Stomach smooth muscle (tissue), 2 donors: ENCODE results near the gene SLC39A11.
A peak's percentile ranks its signal among the peaks of the same experiment; 100 is the strongest.

Experiments
- H3K27ac ChIP-seq: one replicate; pipeline ENCODE4 v1.7.0; 2013; ENCODE audit warnings: mild to moderate bottlenecking, low read length, inconsistent platforms
- H3K27me3 ChIP-seq, 2 donors: one replicate each; pipeline ENCODE4 v1.7.0; 2013; ENCODE audit warnings: low read length in 2 of 2; ENCODE audit not compliant: insufficient read depth in 2 of 2, control insufficient read depth in 1 of 2
- H3K36me3 ChIP-seq, 2 donors: one replicate each; pipeline ENCODE4 v1.7.0; 2013; ENCODE audit warnings: low read length in 2 of 2; ENCODE audit not compliant: control insufficient read depth in 2 of 2, insufficient read depth in 2 of 2
- H3K4me1 ChIP-seq: one replicate; pipeline ENCODE4 v1.7.0; 2013; ENCODE audit warnings: low read length; ENCODE audit not compliant: control insufficient read depth, insufficient read depth
- H3K4me3 ChIP-seq, 2 donors: one replicate each; pipeline ENCODE4 v1.7.0; 2013; ENCODE audit warnings: low read length in 2 of 2
- H3K9ac ChIP-seq, 2 donors: one replicate each; pipeline ENCODE4 v1.7.0; 2013; ENCODE audit warnings: low read length in 2 of 2, mild to moderate bottlenecking in 1 of 2
- H3K9me3 ChIP-seq, 2 donors: one replicate each; pipeline ENCODE4 v1.7.0; 2013; ENCODE audit warnings: low read length in 2 of 2; ENCODE audit not compliant: control insufficient read depth in 2 of 2
- donor health status: healthy.
- donor health status: Pancreatic carcinoma.

SLC39A11 gene

DNA sequence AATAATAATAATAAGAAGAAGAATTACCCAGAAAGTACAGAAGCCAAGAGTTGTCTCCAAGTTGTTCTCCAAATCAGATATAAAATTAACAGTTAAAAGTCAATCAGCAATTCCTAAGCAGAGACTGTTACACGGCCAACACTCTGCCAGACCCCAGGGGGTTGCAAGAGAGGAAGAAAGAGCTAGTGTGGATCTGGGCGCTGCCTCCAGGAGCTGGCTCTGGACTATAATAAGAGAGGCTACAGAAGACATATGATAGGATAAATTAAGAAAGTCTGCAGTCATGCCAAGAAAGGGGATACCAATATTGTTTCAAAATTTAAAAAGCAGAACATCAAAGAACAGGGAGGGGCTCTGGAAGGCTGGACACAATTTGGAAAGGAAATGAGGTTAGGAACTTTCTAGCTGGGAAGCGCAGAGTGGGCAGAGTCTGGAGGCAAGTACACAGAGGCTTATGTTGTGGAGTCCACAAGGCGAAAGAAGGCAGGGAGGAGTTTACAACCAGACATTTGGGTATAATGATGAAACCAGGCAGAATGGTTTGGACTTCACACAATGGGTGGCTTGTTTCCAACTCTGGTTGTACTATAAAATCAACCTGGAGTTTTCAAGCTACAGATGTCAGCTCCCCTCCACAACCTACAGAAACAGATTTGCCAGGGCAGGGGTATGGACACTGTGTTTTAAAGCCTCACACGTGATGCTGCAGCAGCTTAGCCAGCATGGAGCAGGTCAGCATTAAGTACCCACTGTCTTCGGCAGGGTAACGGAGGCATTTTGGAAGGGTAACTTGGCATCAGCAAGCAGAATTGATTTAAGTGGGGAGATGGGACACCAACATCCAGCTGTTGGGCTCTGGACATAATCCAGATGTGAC is 49.4 kb downstream of the SLC39A11 start:
- H3K36me3 ChIP-seq, result no peaks in the 10 kb centered on the region
- H3K9ac ChIP-seq, result no peak overlapping the region
- H3K27me3 ChIP-seq, result no peaks in the 10 kb centered on the region
- H3K9me3 ChIP-seq, result peaks cover 0 to 4% of the 10 kb centered on the region in 2 donors
- no peak overlapping the region for H3K27ac ChIP-seq
- H3K4me3 ChIP-seq, result peak overlapping the region in 1 of 2 donors; percentile 35
- H3K4me1 ChIP-seq, result peaks cover 5% of the 10 kb centered on the region

DNA sequence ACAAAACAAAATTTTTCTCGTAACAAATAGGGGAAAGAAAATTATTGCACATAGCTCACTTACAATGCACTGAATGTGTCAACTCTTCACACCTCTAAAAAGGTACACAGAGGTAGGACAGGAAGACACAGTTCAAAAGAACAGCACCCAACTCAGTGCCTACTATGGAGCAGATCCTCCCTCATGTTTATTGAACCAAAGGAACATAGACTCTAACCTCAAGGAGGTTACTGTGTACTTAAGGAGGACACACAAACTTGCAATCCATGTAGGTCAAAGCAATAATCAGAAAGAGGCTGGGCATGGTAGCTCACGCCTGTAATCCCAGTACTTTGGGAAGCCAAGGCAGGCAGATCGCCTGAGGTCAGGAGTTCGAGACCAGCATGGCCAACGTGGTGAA is 50.3 kb downstream of the SLC39A11 start:
- Histone ChIP-seq H3K9me3 (peaks cover 0 to 4% of the 10 kb centered on the region in 2 donors), H3K36me3 (no peaks in the 10 kb centered on the region), H3K4me1 (peaks cover 5% of the 10 kb centered on the region)

DNA sequence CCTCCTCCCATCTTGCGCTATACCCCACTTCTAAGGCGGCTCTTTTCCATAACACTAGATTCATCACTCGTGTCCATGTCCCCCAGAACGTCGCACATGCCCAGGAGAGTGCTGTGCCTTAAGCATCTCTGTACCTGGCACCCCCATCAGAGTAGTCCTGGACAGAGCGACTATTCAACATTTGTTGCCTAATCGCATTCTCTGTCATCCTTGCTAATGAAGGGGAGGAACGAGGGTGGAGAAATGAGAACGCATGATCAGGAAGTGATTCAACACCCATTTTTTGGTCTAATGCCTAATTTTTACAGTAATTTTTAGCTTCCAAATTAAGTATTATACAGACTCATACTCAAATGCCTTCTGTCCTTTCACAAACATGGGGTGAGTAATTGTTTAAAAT is 53.2 kb downstream of the SLC39A11 start:
- peaks cover 5% of the 10 kb centered on the region for H3K4me1 ChIP-seq
- H3K36me3 ChIP-seq, result no peaks in the 10 kb centered on the region
- no peak overlapping the region for H3K9ac ChIP-seq
- peaks cover 0 to 4% of the 10 kb centered on the region in 2 donors for H3K9me3 ChIP-seq
- H3K4me3 ChIP-seq, result no peak overlapping the region
- no peaks in the 10 kb centered on the region for H3K27me3 ChIP-seq
- no peak overlapping the region for H3K27ac ChIP-seq

More for the DNA sequence above, 50.3 kb downstream of the SLC39A11 start:
- no peaks in the 10 kb centered on the region for H3K27me3 ChIP-seq
- no peak overlapping the region for H3K4me3 ChIP-seq
- no peak overlapping the region for H3K27ac ChIP-seq
- H3K9ac ChIP-seq, result no peak overlapping the region

DNA sequence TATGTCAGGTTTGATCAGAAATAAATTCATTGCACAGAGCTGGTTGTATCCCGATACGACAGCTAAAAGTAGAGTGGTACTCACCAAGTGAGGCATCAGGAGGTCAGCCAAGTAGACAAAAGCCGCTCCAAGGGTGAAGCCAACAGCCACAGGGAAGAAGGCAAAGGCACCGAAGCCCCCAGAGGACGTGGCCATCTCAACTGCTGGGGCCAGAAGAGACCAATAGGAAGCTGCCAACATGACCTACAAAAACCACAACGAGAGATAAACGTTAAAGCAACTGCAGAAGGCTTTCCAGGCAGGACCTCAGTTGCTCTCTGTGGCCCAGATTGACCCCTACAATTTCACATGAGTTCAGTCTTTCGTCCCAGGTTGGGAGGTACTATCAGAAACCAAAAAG is 61.0 kb downstream of the SLC39A11 start:
- H3K9ac ChIP-seq, result no peak overlapping the region
- H3K27me3 ChIP-seq, result no peaks in the 10 kb centered on the region
- no peaks in the 10 kb centered on the region for H3K9me3 ChIP-seq
- no peak overlapping the region for H3K4me3 ChIP-seq
- no peak overlapping the region for H3K27ac ChIP-seq
- no peaks in the 10 kb centered on the region for H3K36me3 ChIP-seq
- no peaks in the 10 kb centered on the region for H3K4me1 ChIP-seq

DNA sequence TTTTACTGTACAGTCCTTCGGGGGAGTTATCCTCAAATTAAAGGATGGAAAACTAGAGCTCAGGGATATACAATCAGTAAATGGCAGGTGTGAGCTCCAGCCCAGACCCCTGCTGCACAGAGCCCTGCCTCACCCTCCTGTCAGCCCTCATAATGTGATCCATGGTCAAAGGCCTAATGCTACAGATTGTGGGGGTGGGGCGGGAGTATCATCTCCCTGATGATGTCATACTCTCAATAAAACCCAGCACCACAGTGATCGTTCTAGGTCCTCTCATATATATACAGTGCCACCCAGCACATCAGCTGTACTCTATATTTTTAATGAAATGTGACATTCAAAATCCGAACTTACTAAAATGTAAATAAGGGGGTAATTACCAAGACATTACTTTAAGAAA is 61.5 kb downstream of the SLC39A11 start:
- H3K9ac ChIP-seq, result no peak overlapping the region
- H3K9me3 ChIP-seq, result no peaks in the 10 kb centered on the region
- H3K27me3 ChIP-seq, result no peaks in the 10 kb centered on the region
- H3K27ac ChIP-seq, result no peak overlapping the region
- H3K36me3 ChIP-seq, result no peaks in the 10 kb centered on the region
- no peaks in the 10 kb centered on the region for H3K4me1 ChIP-seq
- H3K4me3 ChIP-seq, result no peak overlapping the region

DNA sequence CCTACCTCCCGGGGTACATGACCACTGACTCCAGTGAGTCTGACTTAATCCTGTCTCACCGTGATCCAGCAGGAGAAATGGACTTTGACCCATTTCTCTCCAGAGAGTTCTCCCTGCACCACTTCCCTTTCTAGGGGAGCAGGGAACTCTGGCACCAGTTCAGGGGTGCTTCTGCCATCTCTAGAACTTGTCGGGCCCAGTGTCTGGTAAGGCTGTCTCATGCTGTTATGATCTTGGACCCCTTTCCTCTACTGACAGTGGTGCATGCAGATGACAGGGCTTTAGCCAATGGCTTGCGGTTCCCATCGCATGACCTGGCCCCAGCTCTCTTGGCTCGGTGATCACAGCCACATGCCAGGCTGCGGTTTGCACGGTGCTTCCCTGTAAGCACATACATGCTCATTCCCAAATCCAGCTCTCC is 62.0 kb downstream of the SLC39A11 start:
- Histone ChIP-seq H3K27me3 (no peaks in the 10 kb centered on the region), H3K9ac (no peak overlapping the region), H3K9me3 (no peaks in the 10 kb centered on the region), H3K4me3 (no peak overlapping the region), H3K27ac (no peak overlapping the region), H3K36me3 (no peaks in the 10 kb centered on the region), H3K4me1 (no peaks in the 10 kb centered on the region)

DNA sequence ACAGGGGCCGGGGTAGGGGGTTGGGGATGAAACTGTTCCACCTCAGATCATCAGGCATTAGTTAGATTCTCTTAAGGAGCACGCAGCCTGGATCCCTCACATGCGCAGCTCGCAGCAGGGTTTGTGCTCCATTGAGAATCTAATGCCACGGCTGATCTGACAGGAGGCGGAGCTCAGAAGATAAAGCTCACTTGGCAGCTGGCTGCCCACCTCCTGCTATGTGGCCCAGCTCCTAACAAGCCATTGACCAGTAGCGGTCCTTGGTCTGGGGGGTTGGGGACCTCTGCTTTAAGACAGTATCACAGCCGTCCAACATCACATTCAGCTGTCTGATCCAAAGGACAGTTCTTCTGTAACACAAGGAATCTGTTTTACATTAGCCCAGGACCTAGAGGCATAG is 62.5 kb downstream of the SLC39A11 start:
- Histone ChIP-seq H3K9me3 (no peaks in the 10 kb centered on the region), H3K4me1 (no peaks in the 10 kb centered on the region), H3K9ac (no peak overlapping the region), H3K27me3 (no peaks in the 10 kb centered on the region), H3K27ac (no peak overlapping the region), H3K4me3 (no peak overlapping the region), H3K36me3 (no peaks in the 10 kb centered on the region)

DNA sequence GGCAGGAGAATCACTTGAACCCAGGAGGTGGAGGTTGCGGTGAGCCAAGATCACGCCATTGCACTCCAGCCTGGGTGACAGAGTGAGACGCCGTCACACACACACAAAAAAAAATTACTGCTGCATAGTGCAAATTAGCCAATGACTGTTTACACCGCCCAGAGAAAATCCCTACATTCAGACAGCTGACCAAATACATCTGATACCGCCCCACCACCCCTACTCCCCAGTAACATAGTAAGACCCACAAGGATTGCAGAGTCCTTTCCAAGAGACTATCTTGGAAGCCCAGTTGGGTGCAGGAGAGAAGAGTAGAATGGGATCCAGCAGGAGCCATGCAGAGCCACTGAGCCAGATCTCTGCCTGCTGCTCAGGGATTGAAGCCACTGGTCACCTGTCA is 63.5 kb downstream of the SLC39A11 start:
- no peak overlapping the region for H3K27ac ChIP-seq
- no peaks in the 10 kb centered on the region for H3K27me3 ChIP-seq
- no peaks in the 10 kb centered on the region for H3K36me3 ChIP-seq
- H3K4me3 ChIP-seq, result no peak overlapping the region
- H3K9ac ChIP-seq, result no peak overlapping the region
- H3K4me1 ChIP-seq, result no peaks in the 10 kb centered on the region
- no peaks in the 10 kb centered on the region for H3K9me3 ChIP-seq

DNA sequence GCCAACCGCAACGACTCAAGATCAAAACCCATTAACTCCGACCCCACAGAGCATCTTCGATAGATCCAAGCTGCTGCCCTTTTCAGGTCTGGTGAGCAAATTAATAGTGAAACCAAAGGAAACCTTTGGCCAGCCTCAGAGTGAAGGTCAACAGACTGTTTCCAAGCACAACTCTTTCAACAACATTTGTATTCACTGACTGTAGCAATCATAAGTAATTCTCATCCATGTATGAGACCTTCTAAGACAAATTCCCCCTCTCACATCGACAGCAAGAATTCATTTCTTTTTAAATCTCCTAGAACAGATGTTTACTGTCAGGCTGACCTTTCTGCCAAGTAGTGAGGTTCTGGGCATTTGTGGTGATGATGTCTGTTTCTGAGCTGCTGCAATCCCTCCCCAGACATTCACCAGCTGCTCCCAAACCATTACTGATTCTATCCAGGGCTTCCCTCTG is 64.2 kb downstream of the SLC39A11 start:
- Histone ChIP-seq H3K27me3 (no peaks in the 10 kb centered on the region), H3K4me3 (no peak overlapping the region), H3K27ac (no peak overlapping the region)

DNA sequence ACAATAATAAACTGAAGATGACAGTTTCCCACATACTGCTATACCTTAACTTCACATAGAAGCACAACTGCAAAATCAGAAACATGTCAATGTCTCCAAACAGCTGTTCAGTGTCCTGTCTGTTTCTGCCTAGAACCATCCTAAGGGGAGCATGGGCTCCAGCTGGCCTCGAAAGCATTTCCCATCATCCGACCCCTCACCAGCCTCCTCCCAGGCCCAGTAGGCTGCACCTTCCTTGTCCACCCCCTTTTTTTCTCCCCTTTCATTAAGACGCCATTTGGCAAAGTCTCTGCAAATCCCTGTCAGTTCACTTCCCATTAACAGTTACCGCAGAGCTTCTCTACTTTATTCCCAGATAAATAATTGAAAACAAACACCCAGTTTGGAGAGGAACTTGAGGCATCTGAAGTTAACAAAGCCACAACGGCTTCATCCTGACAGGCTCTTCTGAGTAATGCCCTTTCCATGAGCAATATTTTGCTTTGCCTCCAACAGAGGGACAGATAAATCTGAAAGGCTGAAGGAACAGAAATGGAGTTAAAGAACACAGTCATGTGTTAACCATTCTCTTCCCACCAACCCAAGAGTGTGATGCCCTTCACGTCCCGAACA is 65.3 kb downstream of the SLC39A11 start:
- Histone ChIP-seq H3K4me1 (no peaks in the 10 kb centered on the region), H3K27me3 (no peaks in the 10 kb centered on the region), H3K4me3 (no peak overlapping the region), H3K36me3 (no peaks in the 10 kb centered on the region), H3K27ac (no peak overlapping the region), H3K9me3 (no peaks in the 10 kb centered on the region), H3K9ac (no peak overlapping the region)

More for the DNA sequence above, 64.2 kb downstream of the SLC39A11 start:
- H3K4me1 ChIP-seq, result no peaks in the 10 kb centered on the region
- H3K9me3 ChIP-seq, result no peaks in the 10 kb centered on the region
- H3K9ac ChIP-seq, result no peak overlapping the region
- no peaks in the 10 kb centered on the region for H3K36me3 ChIP-seq

DNA sequence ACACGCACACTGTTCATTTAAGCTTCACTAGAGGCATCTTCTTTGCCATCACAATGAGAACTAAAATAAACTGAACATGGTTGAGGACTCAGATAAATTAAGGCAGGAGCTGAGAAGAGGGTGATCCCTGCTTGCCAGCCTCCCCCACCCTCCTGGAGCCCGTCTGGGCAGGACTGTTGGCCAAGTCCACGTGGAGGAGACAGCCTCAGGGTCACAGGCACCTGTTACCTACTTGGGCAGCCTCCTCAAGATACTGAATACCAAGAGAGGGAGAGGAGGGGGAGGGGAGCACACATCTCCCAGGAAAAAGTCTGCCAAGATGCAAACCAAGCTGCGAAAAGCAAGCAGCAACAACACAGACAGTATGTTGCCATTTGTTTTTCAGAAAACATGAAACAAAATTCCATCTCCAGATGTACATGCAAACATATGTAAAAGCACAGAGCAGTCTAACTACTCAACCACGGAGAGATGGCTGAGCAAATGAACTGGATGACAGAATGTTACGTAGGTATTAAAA is 67.4 kb downstream of the SLC39A11 start:
- Histone ChIP-seq H3K9ac (no peak overlapping the region), H3K4me1 (no peaks in the 10 kb centered on the region), H3K27me3 (no peaks in the 10 kb centered on the region), H3K36me3 (no peaks in the 10 kb centered on the region), H3K27ac (no peak overlapping the region), H3K4me3 (no peak overlapping the region), H3K9me3 (no peaks in the 10 kb centered on the region)
